Heart right ventricle (tissue), 16 donors: Measurements from ENCODE around the gene KPNB1. TPM values are rescaled to one million over a fixed set of nuclear protein-coding genes. Genes with fewer than 3 reads are reported as not detected.

Experiments
- ATAC-seq, 8 donors: fragments of 200-7000 bp; cut with Tn5 transposase; one replicate each; pipeline ENCODE4 v1.9.1; 2020; ENCODE audit warnings: mild to moderate bottlenecking in 8 of 8, moderate library complexity in 8 of 8, moderate number of reproducible peaks in 1 of 8
- DNase-seq, 2 donors: peaks; one replicate each; pipeline ENCODE4 v3.0.0-alpha.2; 2020
- H3K27ac ChIP-seq, 10 donors: fragments of 200-600 bp; sonication (generic) in 2 of 10; one replicate each; pipeline versions ENCODE4 v1.5.0 to v1.8.0; 2020 to 2022; ENCODE audit warnings: mild to moderate bottlenecking in 3 of 10
- H3K27me3 ChIP-seq, 7 donors: fragments of 200-600 bp; one replicate each; pipeline ENCODE4 v1.8.0; 2021 to 2022; ENCODE audit warnings: mild to moderate bottlenecking in 2 of 7
- H3K36me3 ChIP-seq, 9 donors: fragments of 200-600 bp; sonication (generic) in 1 of 9; one replicate each; pipeline versions ENCODE4 v1.5.0 to v1.8.0; 2020 to 2022; ENCODE audit warnings: mild to moderate bottlenecking in 2 of 9
- H3K4me1 ChIP-seq, 9 donors: fragments of 200-600 bp; sonication (generic) in 1 of 9; one replicate each; pipeline versions ENCODE4 v1.5.0 to v1.8.0; 2020 to 2022; ENCODE audit warnings: mild to moderate bottlenecking in 4 of 9
- H3K4me3 ChIP-seq, 10 donors: fragments of 200-600 bp; sonication (generic) in 2 of 10; one replicate each; pipeline versions ENCODE4 v1.5.0 to v1.8.0; 2020 to 2022; ENCODE audit warnings: mild to moderate bottlenecking in 7 of 10, moderate library complexity in 2 of 10
- H3K9me3 ChIP-seq, 11 donors: fragments of 200-600 bp in 10 of 11; sonication (generic) in 2 of 11; one replicate each; pipeline versions ENCODE4 v1.5.0 to v1.8.0; 2013 to 2022; ENCODE audit warnings: mild to moderate bottlenecking in 2 of 11, control low read depth in 1 of 11, moderate library complexity in 1 of 11
- CTCF ChIP-seq, 9 donors: fragments of 200-600 bp; sonication (generic) in 2 of 9; IDR thresholded peaks; one replicate each; pipeline versions ENCODE4 v1.5.0 to v1.8.0; 2021 to 2022; ENCODE audit warnings: antibody characterized with exemption in 9 of 9, mild to moderate bottlenecking in 5 of 9, moderate library complexity in 1 of 9
- WGBS, 2 donors: extraction: QIAGEN DNeasy Blood & Tissue Kit; methylation state at CpG; one replicate each; pipeline ENCODE4 v1.1.7; 2013; ENCODE audit warnings: inconsistent platforms in 1 of 2; 5-methylcytosine and 5-hydroxymethylcytosine counted together
- intact Hi-C, 10 donors: fragments of 100-400 bp; cut with DNase I; formaldehyde crosslinking; loops; one replicate each; pipeline versions ENCODE4 v1.11.1 to v1.14.2; 2022
- long read RNA-seq, 3 donors: library from polyadenylated mRNA; unstranded; transcript quantifications; one replicate each; pipeline ENCODE4 v2.0.0, GENCODE V29; 2020 to 2021
- polyA plus RNA-seq, 2 donors: library from polyadenylated mRNA; stranded (reverse); fragments of 200-250 nt; gene quantifications; one replicate each; pipeline ENCODE4 v1.2.3, GENCODE V29; 2013
- total RNA-seq, 10 donors: library from RNA; stranded (reverse); fragmentation: NEBNext Ultra II Directional in 3 of 10; extraction: Animal tissue kit (Norgen Biotek cat#: 25700) in 3 of 10; gene quantifications; one replicate each; pipeline versions ENCODE4 v1.2.1 to v1.2.4, GENCODE V29; 2021 to 2023
- donor health status: Arrhythmogenic right ventricular cardiomyopathy.
- donor health status: ischemic (EF 13 %, LVEDD 7.1; RV severe dilation, severe dysfunction).
- donor health status: healthy with polysubstance abuse.
- donor health status: DM: no; HTN: yes; CAD: no.
- donor health status: DM: no; HTN: no; CAD: no.
- donor health status: ischemic (EF 25% LVEDD 6.9; RV normal size, moderate dysfunction).
- donor health status: ischemic (EF 25% LVEDD 5.7; RV mildly dilated, moderate dysfunction).
- donor health status: healthy.
- donor health status: DM: yes; HTN: yes; CAD: no.
- donor health status: Ischemic cardiomyopathy.
- donor health status: ischemic (EF 35%, LVEDD 5.7; RV mildly dilated, moderate dysfunction).
- donor health status: nonischemic (EF 11% LVEDD 7.7; RV severe dilation, severe dysfunction).
- donor health status: DM: yes; HTN: yes; CAD: no.
- donor health status: PGD.
- donor health status: ischemic (EF 29% LVEDD 5.4; RV normal size, mild dysfunction).
- donor health status: nonischemic (EF 23%, LVEDD 6.1; RV moderate dilation, normal function).

KPNB1 gene
- 100 to 1,000 TPM; 167 to 236 (median 190) TPM for total RNA-seq
- 10 to 100 TPM; 30.6 to 66.4 TPM for polyA plus RNA-seq
- long read RNA-seq, donor 1, full-length matches to known transcripts: 41 of 74 reads
- long read RNA-seq, donor 1, partial matches to known transcripts: 20 of 74 reads
- long read RNA-seq, donor 1, other reads (novel, unspliced or antisense): 13 of 74 reads
- long read RNA-seq, donor 2, full-length matches to known transcripts: 52 of 88 reads
- long read RNA-seq, donor 2, partial matches to known transcripts: 15 of 88 reads
- long read RNA-seq, donor 2, other reads (novel, unspliced or antisense): 21 of 88 reads
- long read RNA-seq, donor 3, full-length matches to known transcripts: 20 of 52 reads
- long read RNA-seq, donor 3, partial matches to known transcripts: 20 of 52 reads
- long read RNA-seq, donor 3, other reads (novel, unspliced or antisense): 12 of 52 reads

DNA sequence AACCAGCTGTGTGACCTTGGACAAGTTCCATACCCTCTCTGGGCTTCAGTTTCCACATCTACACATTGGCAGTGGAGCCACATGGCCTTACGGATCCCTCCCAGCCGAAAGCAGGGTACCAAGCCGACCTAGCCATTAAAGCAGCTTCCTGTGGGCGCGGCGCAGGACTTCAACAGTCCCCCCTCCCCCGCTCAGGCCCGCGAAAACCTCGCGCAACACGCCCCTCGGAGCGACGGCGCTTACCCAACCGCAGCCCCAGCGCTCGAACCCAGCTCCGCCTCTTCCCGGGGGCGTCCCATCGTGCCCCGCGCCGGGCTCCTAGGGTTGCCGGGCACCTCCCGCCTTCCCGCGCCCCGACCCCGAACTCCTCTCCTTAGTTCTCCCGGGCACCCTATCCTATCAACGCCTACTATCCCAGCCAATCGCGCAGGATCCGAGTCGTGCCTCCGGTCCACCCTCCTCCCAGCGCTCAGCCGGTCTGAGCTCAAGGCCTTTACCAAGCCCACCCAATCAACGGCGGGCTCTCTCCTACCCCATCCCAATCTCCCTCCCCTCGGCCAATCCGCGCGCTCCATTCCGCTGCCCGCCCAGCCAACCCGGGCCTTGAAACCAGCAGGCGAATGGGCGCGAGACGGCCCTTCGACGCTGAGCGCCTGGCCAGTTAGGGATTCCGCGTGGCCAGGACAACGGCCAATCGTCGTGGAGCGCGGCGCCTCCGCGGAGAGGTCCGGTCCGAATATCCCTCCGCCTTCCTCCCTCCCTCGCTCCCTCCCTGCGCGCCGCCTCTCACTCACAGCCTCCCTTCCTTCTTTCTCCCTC is at the start of gene KPNB1:
TSS of gene KPNB1 (plus strand) at position 767 of the 819 bp plus-strand sequence. CDS start 326 bp downstream, outside the sequence.
- Histone ChIP-seq H3K36me3 (peaks cover 0 to 32% (median 12%) of the 10 kb centered on the region in 9 donors), H3K27ac (peak within 1 kb of the TSS; percentile 86 to 98 (median 94)), H3K4me3 (peak within 1 kb of the TSS; percentile 63 to 99 (median 88)), H3K9me3 (no peaks in the 10 kb centered on the region), H3K4me1 (peaks cover 9 to 73% (median 39%) of the 10 kb centered on the region in 9 donors), H3K27me3 (no peaks in the 10 kb centered on the region)
- intact Hi-C loops: no loop called here
- DNase-seq: peak; percentile 99
- WGBS, 2 donors: 0% methylated on average over 72 to 74 of the region's 74 CpGs
- no peak for TF ChIP-seq CTCF (IDR thresholded peaks at IDR 0.05)
- ATAC-seq: peak; percentile 86 to 95 (median 93)

GRCh38 chr17:47603830-47604597 is 45.7 kb upstream of the KPNB1 start:
- Histone ChIP-seq H3K4me3 (no peak overlapping the region), H3K36me3 (peaks cover 0 to 100% (median 51%) of the 10 kb centered on the region in 9 donors), H3K9me3 (no peaks in the 10 kb centered on the region), H3K4me1 (peaks cover 0 to 28% (median 14%) of the 10 kb centered on the region in 9 donors), H3K27ac (peak overlapping the region in 8 of 10 donors; percentile 3 to 71 (median 52)), H3K27me3 (no peaks in the 10 kb centered on the region)
- DNase-seq: no peak
- 43 to 56% methylated on average over 4 of the region's 4 CpGs for WGBS, 2 donors
- intact Hi-C loops: loop anchor here in 2 of 10 donors (10.0 kb wide), 1 partner anchor 99 kb away; no protein-coding TSS in a partner anchor
- TF ChIP-seq CTCF (IDR thresholded peaks at IDR 0.05): no peak
- ATAC-seq: peak in 2 of 8 donors; percentile 28 to 36

DNA sequence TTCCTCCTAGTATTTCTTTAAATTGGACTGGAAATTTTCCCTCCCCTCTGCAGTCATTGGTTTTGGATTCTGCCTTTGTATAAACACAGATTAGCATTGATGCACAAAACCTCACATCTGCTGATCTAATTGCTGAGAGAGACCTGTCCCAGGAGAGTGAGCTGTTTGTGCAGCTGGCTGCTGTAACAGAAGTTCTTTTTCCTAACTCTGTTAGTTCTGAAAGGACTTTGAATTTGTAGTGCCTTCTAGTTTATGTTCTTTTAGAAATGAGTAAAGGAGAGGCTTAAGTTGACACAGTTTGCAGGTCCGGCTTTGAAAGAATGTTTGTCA is 45.2 kb upstream of the KPNB1 start:
- peak overlapping the region in 6 of 10 donors; percentile 52 to 71 (median 68) for H3K27ac ChIP-seq
- no peak overlapping the region for H3K4me3 ChIP-seq
- peak in 1 of 2 donors; percentile 73 for DNase-seq
- peaks cover 0 to 100% (median 55%) of the 10 kb centered on the region in 9 donors for H3K36me3 ChIP-seq
- intact Hi-C loops: loop anchor here in 2 of 10 donors (10.0 kb wide), 1 partner anchor 100 kb away; no protein-coding TSS in a partner anchor
- no peaks in the 10 kb centered on the region for H3K9me3 ChIP-seq
- no peaks in the 10 kb centered on the region for H3K27me3 ChIP-seq
- peaks cover 0 to 28% (median 14%) of the 10 kb centered on the region in 9 donors for H3K4me1 ChIP-seq
- ATAC-seq: peak in 7 of 8 donors; percentile 71 to 97 (median 94)
- 47 to 49% methylated on average over 1 of the region's 1 CpG for WGBS, 2 donors
- TF ChIP-seq CTCF (IDR thresholded peaks at IDR 0.05): no peak
